Amygdala (tissue), 56 donors: ENCODE data around the gene GABRB3.
A peak's percentile ranks its signal among the peaks of the same experiment; 100 is the strongest.

Experiments used
- DNase-seq, 56 donors: peaks; one replicate each; lab custom pipeline; 2025; lab: John Stamatoyannopoulos, UW

GABRB3 gene

DNA sequence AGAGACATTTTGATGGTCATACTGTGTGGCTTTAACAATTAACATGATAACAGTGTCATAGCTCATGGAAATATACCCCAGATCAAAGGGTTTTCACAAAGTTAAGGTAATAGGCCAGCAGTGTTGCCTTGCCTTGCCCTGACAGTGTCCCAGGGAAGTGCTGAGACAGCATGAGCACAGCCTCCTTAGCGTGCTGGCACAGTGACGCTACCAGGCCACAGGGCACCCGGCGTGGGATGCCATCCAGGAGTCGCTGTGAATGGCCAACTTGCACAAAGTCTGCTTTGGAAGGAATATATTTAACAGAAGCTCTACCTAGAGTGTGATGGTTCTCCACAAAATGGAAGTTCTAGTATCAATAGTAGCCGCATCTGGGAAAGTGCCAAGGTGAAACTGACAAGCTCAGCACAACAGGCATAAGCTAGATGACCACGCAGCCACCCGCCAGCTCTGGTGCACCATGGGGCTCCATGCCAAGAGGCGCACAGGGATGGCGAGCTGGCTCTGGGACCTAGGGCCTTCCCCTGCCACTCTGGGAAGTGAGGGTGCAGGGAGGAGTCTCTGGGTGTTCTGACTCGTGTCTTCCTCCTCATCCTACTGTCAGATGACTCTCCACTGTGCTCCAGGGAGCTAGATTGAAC, 86.2 kb downstream of the GABRB3 start:
- peak in 3 of 56 donors; percentile 26 to 57 (median 33) for DNase-seq

DNA sequence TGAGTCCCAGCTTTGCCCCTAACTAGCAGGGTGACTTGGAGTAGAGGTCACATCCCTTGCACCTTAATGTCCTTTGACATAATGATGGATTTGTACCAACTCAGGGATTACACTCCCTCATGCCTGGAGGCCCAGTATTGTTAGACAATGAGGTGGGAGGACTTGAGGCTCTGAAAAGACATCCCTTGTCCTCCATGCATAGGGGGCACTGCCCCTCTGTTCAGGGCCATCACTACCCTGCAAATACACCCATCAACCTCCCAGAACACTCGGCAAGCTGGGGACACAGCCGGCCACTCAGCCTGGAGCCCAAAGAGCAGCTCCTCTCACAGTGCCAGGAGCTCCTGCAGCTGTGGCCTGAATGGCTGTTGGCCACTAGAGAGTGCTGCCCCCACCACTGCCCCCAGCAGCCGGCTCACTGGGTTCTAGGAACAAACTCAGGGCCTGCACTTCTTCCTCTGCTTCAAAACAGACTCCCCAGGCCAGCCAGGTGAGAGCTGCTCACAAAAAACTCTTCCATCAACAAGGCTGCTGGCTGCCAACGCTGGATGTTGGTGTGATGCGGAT, 90.2 kb downstream of the GABRB3 start:
- no peak for DNase-seq

DNA sequence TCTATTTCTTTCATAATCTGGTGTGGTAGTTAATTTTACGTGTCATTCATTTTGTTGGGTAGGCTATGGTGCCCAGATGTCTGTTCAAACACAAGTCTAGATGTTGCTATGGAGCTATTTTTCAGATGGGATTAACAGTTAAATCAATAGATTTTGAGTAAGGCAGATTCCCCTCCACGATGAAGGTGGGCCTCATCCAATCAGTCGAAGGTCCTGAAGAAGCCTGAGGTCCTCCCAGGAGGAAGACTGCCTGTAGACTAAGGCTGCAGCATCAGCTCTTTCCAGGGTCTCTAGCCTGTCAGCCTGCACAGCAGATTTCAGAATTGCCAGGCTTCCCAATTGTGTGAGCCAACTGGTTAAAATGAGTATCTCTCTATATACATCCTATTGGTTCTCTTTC, 92.9 kb downstream of the GABRB3 start:
- no peak for DNase-seq

DNA sequence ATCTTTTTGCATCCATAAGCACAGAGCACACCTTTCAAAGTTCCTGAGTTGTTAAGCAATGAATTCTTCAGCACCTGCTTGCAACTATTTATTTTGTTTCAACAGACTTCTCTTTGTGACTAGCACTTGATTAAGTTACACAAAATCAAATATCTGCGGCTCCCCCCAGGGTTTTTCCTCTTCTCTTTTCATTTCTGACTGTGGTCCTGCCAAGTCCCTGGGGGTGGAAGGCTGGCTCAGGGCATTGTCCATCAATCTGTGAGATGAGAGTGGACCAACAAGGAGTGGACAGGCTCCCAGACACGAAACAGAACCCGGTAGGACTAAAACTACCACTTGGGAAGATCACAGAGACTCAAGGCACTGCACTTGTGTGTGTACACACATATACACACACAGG, 96.8 kb downstream of the GABRB3 start:
- no peak for DNase-seq

DNA sequence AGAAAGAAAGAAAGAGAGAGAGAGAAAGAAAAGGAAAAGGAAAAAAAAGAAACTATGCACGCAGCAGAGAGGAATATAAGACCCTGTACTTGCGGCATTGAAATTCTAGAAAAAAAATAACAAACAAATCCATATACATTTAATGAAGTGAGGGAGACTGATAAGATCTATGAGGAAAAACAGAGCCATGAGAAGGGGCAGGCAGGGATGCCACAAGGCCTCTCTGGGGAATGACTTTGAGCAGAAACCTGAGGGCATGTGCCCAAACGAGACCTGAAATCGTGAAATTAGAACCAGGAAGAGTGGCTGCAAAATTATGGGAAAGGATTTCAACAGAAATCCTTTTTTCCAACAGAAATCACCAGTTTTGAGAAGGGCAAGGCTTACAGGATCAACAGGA, 98.4 kb downstream of the GABRB3 start:
- no peak for DNase-seq

DNA sequence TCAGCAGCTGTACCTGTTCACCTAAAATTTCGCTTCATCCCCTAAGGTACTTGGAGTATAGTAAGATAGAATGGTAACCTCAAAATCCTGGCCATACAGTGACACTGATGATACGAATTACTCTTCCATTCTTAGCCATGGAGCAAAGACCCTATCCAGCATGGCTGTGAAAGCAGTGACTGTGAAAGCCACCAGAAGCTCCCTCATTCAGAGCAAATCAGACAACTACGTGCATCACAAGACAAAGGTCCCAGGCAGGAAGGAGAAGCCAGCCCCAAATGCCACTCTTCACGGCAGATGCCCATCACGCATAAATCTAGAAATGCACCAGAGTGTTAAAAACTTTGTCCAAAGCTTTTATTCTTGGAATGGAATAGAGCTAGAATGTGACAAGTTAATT, 99.4 kb downstream of the GABRB3 start:
- no peak for DNase-seq

- DNase-seq: no peak
Measured at GRCh38 chr15:26670116-26670515, 102.8 kb downstream of the GABRB3 start.

DNA sequence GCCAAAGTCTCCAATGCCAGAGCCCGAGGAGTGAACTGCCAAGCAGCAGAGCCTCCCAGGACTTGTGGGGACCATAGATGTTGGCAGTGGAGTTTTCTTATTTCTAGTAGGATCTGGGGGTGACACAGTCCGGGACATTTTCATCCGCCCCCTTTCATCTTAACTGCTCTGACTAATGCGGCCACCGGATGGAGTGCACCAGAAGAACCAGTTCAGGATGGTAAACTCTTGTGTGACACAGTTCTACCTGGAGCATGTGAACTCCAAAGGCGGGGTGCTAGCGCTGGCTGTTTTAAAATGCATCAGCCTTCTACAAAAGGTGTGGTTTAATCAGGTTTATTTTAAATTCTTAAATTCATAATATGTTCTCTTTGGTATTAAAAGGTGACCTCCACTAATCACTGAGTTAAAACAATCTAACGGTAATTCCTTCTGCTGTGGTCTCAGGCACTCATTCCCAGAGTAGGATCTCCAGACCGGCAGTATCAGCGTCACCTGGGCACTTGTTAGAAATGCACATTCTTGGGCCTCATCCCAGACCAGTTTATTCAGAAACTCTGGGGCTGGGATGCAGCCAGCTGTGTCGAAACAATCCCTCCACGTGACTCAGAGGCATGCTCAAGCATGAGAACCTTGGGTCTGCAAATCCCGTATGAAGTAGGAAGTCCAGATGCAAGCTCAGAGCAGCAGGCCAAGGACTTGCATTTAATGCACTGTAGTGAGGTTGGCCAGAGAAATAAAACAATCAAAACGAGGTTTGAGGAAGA, 105.5 kb downstream of the GABRB3 start:
- peak in 15 of 56 donors; percentile 10 to 46 (median 29) for DNase-seq

DNA sequence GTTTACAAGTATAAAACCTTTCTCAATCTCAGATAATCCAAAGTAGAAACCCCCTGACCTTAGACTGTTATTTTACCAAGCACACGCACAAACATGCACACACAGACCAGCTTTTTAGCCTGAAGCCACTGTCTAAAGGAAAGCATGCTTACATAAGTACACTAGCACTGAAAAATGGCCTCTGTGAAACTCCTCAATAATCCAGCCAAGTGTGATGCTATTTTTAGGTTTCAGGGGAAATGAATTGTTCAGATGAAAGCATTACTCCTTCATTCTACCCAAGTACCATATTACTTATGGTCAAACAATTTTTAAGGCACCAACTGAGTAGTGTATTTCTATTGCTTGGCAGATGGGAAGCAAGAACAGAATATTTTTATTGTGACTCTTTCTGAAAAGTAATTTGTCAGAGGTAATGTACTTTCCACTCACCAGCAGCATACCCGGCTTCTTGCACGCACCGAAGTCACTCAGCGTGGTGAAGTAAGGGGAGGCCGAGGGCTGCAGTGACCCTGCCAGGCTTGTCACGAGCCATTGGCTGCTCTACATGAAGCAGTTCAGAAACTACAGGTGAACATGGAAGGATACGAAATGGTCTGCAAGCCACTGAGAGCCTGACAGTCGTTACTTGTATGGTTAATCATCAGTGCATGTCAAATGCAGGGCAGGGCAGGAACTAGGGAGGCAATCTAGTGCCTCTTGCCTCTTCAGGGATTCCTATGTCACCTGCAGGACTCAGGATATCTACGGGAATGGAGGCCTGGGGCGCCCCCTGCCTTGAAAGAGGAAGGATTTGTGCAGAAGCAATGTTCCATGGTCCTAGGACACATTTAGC, 106.7 kb downstream of the GABRB3 start:
- no peak for DNase-seq

- no peak for DNase-seq
Measured at GRCh38 chr15:26662283-26662682, 110.6 kb downstream of the GABRB3 start.

DNA sequence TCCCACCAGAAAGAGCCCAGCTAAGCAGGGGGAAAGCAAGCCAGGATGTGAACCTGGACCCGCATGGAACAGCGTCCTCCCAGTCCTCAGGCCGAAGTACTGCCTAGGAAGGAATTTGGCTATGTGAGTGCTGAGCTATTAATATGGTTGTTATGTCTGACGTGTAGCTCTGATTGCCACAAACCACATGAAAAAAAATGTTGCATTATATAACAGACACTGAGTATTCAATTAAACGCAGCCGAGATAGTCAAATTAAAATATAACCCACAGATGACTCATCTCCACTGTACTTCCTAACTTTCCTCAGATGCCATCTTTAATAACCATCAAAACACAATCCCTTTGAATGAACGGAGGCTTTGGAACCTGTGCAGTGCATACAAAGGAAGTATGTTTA, 111.1 kb downstream of the GABRB3 start:
- DNase-seq: peak in 1 of 56 donors; percentile 8

GRCh38 chr15:26661107-26661506, 111.8 kb downstream of the GABRB3 start:
- no peak for DNase-seq

DNA sequence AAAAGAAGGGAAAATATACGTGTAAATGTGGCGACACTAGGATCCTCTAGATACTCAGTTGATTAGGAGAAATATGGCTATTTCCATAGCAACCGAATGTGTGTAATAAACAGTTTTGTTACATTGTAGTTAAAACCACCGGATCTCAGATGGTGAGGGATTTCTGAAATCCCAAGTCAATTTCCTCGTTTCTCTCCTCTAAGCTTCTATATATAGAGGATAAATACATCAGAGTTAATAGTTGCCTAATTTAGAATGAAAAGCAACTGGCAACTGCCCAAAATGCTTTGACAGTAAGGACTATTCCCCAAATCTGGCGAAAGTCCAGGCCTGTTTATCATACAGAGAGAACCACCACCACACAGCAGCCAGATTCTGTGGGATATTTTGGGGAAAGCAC, 112.6 kb downstream of the GABRB3 start:
- DNase-seq: peak in 2 of 56 donors; percentile 8 to 21

DNA sequence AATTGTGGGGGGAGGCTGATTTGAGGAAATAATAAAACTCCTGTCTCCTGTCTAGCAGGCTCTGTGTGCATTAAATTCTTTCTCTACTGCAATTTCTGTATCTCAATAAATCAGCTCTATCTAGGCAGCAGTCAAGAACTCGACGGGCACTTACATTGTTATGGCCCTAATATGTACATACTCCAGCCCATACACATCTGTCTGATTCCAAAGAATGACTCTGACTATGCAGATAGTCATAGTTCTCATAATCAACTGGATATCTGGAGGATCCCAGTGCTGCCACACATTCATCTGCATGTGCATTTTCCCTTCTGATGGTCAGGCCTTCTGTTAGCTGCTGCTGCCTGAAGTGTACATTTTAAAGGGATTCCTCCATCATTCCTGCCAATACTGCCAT, 114.6 kb downstream of the GABRB3 start:
- no peak for DNase-seq

DNA sequence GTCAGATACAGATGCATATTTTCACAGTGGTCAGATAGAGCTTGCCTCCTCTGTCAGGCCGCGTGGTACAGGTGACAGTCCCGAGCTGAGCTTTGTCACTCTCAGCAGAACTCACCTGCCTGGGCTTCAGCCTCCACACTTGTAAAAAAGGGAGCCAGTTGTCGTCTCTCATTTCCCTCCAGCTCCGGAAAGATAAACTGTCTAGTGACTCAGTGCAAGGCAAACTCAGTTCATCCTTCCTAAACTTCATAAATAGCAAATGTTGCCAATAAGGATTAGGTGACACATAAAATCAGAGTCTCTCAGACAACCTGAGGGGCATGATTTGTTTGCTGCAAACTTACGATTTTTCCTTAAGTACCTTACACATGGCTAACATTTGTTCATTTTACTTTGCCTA, 116.8 kb downstream of the GABRB3 start:
- DNase-seq: no peak

GRCh38 chr15:26651909-26652308, 121.0 kb downstream of the GABRB3 start:
- no peak for DNase-seq

DNA sequence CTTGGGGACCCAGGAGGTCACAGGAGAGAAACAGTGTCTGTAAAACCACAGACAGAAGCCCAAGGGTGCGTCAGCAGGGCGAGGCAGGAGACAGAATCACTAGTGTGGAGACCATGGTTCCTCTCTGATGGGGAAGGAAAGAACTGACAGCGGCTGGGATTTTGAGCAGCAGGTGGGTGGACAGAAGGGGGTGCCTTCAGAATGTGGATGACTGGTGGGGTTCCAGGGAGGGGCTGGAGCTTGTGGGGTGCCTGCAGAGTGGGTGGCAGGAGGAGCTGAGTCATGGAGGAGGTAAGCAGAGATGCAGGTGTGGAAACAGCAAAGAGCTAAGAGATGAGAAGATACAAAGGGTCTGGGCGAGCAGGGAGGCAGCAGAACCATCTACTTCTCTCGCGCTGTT, 124.2 kb downstream of the GABRB3 start:
- DNase-seq: no peak

DNA sequence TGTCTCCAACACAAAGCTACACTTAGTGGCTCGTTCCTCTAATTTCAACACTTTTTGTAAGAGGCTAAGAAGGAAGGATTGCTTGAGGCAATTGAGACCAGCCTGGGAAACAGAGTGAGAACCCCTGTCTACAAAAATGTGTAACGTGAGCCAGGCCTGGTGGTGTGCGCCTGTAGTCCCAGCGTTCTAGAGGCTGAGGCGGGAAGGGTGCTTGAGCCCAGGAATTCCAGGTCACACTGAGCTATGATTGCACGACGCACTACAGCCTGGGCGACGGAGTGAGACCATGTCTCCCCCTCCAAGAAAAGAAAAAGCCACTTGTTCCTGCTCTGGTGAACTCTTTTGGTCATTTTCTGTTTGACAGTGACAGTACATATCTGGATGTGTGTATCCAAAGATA, 127.9 kb downstream of the GABRB3 start:
- DNase-seq: no peak

DNA sequence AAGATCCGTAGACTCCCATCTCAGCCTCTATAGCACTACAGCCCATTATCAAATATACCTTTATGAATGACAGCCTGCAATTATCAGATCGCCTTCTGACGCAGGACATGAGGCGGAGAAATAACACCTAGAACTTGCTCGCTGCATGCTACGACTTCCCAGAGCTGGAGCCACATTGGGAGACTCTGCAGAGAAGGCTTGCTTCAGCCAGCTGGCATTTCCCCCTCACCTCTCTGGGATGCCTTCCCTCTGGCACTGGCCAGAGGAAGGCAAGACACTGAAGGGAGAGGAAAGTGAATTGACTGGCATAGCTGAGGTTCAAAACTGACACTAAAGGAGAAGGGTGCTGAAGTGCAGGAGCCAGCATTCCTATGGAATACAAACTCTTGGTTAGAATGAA, 131.7 kb downstream of the GABRB3 start:
- no peak for DNase-seq

- no peak for DNase-seq
Measured at GRCh38 chr15:26640601-26641000, 132.3 kb downstream of the GABRB3 start.

- no peak for DNase-seq
Measured at GRCh38 chr15:26639966-26640365, 132.9 kb downstream of the GABRB3 start.
